Right ventricle myocardium superior (tissue), 1 donor: Measurements from ENCODE around the gene RAET1L. TPM values are rescaled to one million over a fixed set of nuclear protein-coding genes. Genes with fewer than 3 reads are reported as not detected.
A peak's percentile ranks its signal among the peaks of the same experiment; 100 is the strongest.
"Not testable (repeated sequence)": the region's sequence is repeated elsewhere in the genome, so short reads cannot be mapped to it uniquely, and the experiment has no call there.

Experiments used
- ATAC-seq: fragments of 200-7000 bp; cut with Tn5 transposase; one replicate; pipeline ENCODE4 v1.9.1; 2020; ENCODE audit warnings: mild to moderate bottlenecking; ENCODE audit not compliant: poor library complexity
- DNase-seq: peaks from one replicate; pipeline ENCODE4 v3.0.0-alpha.2; 2020
- intact Hi-C: fragments of 100-400 bp; cut with DNase I; formaldehyde crosslinking; loops from one replicate; pipeline ENCODE4 v1.11.2; 2022
- total RNA-seq: library from RNA; stranded (reverse); fragmentation: NEBNext Ultra II Directional; extraction: Animal tissue kit (Norgen Biotek cat#: 25700); gene quantifications from one replicate; pipeline ENCODE4 v1.2.1, GENCODE V29; 2021
- donor health status: DM: no; HTN: yes; CAD: no; lungs with severe emphysema.

The RAET1L gene
- total RNA-seq, 1 donor from 2014 or later = not detected

DNA sequence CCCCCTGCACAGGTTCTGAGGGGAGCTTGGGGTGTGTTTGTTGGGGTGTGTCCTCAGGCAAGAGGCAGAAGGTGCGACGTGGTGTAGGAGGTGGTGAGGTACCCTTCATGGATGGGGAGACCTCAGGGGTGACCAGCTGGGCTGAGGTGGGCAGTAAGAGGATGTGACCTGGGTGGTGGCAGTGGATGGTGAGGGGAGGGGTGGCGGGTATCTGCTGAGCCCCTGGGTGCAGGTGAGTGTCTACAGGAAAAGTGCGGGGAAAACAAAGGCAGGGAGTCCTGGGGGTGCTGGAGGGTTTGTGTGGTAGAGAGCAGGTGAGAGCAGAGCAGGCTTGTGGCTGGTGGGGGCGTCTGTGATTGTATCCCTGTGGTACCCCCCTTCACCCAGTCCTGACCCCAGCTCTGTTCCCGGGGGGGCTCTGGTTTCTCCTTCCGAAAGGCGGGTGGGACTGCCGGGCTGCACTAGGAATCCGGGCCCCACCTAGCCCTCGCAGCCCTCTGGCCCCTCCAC, 631 bp downstream of the RAET1L start:
- intact Hi-C loops = no loop called here
- ATAC-seq (no peak), DNase-seq (no peak)

DNA sequence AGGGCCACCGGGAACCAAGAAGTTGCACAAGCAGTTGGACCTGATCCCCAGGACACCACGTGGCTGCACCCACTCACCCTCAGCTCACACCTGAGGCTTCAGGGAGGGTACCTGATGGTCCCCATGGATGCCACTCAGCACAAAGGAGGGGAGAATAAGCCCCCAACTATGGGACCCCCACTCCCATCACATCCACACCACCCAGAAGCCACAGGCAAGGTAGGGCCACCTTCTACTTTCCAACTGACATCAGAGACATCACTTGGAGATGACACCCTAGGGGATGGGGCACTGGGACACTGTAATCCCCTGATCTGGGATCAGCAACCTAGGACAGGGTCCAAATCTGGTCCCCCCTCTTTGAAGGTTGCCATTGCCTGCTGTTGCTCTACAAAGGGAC, 1.3 kb downstream of the RAET1L start:
- ATAC-seq, intact Hi-C loops, DNase-seq: not testable (repeated sequence)

DNA sequence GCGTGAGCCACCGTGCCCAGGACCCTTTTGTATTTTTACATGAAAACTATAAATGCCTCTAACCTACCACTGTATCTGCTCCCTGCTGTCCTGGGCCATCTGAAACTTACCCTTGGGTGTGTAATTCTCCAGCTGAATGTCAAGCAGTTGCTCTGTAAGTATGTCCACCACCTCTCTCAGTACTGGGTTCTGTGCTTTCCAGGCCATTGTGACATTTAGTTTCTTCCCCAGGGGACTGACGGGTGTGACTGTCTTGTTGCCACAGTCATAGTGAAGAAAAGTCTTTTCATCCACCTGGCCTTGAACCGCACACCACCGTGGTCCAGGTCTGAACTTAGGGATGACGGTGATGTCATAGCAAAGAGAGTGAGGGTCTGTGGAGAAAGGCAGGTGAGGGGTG, 3.5 kb downstream of the RAET1L start:
- ATAC-seq, DNase-seq, intact Hi-C loops: not testable (repeated sequence)

DNA sequence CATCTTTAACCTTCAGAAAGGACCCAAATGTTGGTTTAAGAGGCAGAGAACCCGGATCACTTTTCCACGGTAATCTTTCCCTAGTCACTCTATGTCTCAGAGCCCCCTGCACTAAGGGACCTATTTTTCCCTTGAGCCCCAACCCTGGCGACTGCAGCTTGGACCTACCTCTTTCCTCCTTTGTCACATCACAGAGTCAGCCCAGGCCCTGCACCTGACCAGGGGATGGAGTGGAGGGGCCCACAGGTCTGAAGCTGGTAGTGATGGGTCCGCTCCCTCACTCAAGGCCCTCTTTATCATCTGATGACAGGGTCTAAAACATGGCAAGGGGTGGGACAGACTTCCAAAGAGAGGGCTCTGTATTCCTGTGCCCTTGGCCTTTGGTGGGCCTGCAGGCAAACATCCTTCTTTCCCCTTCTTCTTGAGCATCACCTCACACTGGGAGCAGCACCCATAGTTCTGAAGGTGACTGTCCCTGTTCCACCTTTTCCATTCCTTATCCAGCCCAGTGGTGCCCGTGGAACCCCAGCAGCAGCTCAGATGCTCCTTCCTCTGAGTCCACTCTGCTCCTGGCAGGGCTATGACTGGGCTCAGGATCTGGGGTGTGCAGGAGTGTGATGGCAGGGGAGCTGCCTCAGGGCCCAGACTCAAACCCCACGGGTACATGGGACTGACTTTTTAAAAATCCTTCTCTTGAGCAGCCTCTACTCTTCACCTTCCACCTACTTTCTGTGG, 6.3 kb downstream of the RAET1L start:
- intact Hi-C loops = loop anchor here (5.0 kb wide), 1 partner anchor 187 kb away; no protein-coding TSS in a partner anchor

DNA sequence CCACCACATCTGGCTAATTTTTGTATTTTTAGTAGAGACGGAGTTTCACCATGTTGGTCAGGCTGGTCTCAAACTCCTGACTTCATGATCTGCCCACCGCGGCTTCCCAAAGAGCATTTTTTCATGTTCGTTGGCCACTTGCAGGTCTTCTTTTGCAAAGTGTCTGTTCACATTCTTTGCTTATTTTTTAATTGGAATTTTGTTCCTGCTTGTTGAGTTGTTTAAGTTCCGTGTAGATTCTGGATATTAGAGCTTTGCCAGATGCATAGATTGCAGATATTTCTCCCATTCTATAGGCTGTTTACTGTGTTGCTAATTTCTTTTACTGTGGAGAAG, 8.2 kb downstream of the RAET1L start:
- not testable (repeated sequence) for ATAC-seq, DNase-seq
- intact Hi-C loops = loop anchor here (2.0 to 5.0 kb wide), 2 partner anchors 82 to 185 kb away; no protein-coding TSS in a partner anchor

More for the DNA sequence above, 6.3 kb downstream of the RAET1L start:
- DNase-seq (no peak), ATAC-seq (no peak)

DNA sequence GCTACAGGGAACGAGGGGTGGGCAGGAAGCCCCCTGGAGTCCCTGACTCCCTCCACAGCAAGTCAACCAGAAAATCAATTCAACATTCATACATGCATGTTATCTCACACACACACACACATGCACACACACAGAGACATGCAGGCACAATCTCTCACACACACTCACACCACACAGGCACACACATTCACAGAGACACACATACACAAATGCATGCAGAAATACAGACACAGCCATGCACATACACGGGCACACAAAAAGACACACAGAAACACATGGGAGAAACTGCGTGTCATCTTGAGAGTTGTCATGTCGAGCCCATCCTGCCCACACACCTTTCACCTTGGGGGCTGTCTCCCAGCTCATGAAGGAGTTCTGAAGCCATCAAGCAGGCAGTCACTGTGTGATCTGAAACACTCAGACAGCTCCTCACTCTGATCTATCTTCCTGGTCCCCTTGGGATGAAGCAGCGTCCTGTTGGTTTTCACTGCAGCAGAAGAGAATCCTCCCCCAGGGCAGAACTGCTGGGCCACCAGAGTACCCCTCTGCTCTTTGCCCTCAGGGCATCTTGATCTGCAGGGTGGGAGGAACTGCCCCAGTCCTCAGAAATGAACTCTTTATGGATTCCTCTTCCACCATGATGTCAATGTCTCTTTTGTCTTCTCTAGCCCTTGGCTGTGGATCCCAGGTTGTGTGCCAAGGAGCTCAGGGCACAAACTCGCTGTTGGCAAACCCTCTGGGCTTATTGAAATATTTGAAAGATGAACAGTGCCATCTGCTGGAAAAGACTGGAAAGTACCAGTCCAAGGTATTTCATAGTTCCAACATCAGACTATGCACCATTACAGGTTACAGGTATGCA, 8.8 kb downstream of the RAET1L start:
- ATAC-seq (peak; percentile 89), DNase-seq (peak; percentile 60)
- intact Hi-C loops = loop anchor here (2.0 to 5.0 kb wide), 2 partner anchors 82 to 184 kb away; no protein-coding TSS in a partner anchor

DNA sequence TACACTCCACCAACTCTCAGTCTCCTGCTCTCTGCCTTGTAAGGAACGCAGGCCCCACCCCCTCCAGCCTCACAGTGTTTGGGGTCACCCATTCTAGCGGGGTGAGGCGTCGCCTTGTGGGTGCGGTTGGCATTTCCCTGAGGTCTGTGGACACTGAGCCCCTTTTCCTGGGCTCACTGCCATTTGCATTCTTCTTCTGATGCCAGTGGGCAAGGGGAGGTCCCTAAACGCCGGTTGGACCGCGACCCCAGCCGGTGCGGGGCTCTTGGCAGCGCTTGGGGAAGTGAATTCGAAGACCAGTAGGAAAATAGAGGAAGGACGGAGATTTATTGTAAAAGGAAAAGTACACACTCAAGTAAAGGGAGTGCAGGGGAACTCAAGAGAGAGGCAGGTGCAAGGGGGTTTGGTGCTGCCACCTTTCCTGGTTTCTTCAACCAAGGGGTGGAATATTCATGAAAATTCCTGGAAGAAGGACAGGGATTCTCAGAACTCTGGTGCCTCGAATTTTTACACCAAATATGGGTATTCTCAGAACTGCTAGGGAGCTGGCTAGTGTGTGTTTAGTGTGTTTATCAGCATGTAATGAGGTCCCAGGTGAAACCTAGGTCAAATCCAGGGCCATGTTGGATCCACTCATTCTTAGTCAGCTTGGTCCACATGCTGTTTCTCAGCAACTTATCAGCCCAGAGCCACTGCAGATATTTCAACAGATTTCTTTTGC, 9.9 kb downstream of the RAET1L start:
- DNase-seq, ATAC-seq: not testable (repeated sequence)
- intact Hi-C loops = loop anchor here (2.0 to 5.0 kb wide), 2 partner anchors 81 to 183 kb away; no protein-coding TSS in a partner anchor

DNA sequence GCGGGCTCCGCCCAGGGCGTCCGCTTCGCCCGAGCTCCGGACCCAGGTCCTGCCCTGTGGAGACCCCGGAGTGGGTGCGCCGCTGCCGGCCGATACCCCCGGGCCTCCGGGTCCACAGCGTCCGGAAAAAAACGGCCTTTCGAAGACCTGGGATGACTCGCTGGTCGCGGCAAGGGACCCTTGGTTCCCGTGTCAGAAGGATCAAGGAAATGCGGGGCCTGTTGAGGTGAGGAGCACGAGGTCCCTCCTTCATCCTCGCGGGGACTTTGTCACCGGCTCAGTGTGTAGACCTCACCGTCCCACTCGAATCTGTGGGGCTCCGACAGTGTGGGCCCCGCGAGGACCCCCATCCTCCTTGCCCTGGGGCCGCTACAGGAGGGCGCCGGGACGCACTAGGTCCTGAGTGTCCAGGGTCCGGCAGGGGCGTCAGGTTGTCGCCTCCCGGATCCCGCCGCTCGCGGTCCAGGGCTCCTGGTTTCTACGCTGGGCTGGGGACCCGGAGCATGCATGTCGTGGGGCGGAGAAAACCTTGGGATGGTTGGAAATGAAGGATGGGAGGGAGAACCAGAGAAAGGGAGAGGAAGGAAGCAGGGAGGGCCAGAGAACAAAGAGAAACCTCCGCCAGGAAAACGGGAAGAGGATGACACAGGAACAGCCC, 10.6 kb downstream of the RAET1L start:
- not testable (repeated sequence) for ATAC-seq, DNase-seq
- intact Hi-C loops = loop anchor here (5.0 kb wide), 1 partner anchor 182 kb away; no protein-coding TSS in a partner anchor

DNA sequence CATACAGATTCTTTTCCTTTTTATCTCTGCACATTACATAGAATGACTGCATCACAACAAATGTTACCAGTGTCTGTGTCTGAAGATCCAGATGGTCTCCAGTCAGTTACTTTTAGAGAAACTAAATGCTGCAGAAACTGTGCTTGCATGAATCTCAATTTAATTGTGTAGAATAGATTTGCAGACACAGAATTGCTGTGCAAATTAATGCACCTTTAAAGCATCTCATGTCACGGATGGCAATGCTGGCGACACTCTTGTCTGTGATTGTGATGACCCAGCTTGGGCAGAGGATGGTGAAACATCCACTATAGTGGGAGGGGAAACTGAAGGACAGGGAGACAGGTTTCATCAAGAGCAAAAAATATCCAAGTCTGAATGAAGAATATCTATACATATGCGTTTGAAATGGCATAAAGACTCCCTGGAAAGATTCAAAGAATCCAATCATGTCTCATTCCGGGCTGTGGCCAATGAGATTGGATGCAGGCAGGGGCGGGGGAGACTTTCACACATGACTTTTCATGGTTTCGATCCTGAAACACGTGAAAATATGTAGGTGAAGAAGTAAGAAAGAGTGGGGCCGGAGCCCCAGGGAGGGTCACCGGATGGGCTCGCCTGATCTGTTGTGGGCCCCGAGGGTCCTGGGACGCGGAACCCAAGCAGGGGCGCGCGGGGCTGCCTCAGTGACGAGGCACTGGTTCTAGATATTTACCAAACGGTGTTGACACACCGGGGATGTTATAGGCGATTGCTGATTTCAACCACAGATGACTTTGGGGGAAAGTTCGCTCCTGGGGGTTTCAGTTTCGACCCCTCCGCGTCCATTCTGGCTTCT, 11.3 kb downstream of the RAET1L start:
- ATAC-seq, intact Hi-C loops, DNase-seq: not testable (repeated sequence)

DNA sequence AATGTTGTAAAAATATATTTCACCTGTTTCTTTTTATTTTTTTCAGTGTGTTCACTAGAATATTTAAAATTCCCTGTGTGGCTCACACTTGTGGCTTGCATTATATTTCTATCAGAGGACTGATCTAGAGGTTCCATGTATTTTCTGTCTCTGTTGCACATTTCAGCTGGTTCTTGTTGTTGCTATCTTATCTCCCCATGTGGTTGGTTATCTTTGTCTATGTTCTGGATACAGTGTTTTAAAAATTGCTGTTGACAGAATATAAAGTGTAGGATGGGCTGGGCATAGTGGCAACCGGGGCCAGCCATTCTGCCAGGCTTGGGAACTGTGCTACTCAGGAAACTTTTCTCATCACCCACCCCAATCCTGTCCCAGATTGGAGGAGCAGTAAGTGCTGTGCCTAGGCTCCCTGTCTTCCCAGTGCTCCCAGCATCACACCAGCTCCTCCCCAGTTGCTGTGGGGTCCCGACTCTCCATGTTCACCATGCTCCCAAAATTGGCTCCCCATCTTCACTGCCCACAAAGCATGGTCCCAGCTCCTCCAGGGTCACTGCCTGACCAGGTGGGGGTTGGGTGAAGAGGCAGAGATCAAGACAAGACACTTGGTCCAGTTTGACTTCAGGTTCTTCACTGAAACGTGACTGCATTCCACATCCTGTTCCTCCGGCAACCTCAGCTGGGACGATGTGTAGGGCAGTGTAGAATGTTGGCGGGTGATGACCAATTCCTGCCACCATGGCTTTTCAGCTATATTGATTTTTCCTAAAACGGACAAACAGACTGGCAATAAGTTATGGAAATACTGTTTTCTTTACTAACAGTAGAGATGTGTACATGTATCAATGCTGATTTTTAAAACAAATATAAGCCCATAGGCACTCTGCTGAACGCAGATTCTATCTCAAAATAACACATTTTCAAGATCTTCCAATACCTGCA, 12.2 kb downstream of the RAET1L start:
- DNase-seq, ATAC-seq, intact Hi-C loops: not testable (repeated sequence)

DNA sequence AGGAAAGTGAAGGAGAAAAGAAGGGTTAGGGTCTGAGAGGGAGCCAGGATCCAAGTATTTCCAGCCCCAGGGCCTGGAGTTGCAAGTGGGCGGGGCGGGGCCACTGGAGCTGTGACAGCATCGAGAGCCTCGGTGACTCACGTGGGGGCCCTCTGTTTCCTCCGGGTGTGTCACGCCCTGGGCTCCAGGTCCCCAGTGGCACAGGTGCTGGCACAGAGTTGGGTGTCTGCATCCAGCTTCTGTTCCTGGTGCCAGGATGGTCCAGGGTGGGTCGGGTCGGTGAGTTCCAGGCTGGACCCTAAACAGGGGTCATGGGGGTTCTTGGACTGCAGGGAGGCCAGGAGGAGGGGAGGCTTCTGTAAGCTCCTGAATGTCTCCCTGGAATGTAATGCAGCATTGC, 16.7 kb downstream of the RAET1L start:
- DNase-seq = no peak
- no peak for ATAC-seq
- intact Hi-C loops = no loop called here

DNA sequence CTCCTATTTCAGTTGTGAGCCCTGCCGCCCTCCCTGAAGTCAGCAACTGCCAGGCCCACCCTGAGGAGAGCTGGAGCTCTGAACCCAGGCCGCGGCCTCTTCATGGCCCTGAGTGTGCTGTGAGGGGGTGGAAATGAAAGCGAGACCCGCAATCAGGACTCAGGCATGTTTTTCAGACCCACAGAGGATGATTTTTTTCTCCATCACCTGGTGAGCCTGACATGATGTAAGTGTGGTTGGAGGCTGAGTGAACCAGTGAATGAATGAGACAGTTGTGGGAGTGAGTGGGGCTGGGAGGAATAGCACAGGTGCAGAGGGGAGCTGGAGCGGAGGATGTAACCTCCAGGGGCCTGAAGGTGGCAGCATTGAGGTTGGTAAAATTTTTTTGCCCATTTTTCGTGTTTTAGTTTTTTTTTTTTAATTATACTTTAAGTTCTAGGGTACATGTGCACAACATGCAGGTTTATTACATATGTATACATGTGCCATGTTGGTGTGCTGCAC, 18.3 kb downstream of the RAET1L start:
- intact Hi-C loops = no loop called here
- DNase-seq = no peak
- ATAC-seq = no peak

DNA sequence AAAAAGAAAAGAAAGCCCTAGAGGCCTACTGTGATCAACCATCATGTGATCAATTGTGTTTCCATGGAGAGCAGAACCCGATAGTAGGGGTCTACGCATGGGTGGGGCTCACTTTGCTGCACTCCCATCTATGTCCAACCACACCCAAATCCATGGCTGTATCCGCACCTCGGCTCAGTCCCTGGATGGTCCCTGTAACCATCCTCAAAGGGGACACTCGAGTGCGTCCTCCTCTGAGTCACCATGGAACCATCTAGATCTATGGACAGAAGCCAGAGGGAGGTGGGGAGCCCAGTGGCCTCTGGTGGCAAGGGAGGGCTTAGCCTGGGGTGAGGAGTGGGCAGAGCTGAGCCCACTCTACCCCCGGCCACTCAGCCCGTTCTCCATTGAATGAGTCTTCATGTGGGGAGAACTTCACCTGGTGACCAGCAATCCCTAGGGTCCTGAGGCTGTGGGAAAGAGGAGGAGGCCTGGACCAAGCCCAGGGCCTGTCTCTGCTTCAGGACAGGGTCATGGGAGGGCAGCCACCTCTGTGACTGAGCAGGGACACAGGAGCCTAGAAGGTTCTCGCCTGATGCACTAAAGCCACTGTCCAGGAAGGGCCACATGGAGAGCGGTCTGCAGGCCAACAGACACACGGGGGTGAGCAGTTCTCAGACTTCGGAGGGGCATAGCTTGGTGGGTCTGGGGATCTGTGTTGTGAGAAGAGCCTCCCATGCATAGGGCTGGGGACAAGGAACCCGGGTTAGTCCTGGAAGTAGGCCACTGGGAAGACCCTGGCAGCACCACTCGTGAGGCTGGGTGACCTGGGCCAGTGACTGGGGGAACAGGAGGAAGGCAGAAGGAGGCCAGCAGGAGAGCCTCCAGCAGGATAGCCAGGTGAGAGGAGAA, 19.3 kb downstream of the RAET1L start:
- intact Hi-C loops = no loop called here
- ATAC-seq (no peak), DNase-seq (no peak)

DNA sequence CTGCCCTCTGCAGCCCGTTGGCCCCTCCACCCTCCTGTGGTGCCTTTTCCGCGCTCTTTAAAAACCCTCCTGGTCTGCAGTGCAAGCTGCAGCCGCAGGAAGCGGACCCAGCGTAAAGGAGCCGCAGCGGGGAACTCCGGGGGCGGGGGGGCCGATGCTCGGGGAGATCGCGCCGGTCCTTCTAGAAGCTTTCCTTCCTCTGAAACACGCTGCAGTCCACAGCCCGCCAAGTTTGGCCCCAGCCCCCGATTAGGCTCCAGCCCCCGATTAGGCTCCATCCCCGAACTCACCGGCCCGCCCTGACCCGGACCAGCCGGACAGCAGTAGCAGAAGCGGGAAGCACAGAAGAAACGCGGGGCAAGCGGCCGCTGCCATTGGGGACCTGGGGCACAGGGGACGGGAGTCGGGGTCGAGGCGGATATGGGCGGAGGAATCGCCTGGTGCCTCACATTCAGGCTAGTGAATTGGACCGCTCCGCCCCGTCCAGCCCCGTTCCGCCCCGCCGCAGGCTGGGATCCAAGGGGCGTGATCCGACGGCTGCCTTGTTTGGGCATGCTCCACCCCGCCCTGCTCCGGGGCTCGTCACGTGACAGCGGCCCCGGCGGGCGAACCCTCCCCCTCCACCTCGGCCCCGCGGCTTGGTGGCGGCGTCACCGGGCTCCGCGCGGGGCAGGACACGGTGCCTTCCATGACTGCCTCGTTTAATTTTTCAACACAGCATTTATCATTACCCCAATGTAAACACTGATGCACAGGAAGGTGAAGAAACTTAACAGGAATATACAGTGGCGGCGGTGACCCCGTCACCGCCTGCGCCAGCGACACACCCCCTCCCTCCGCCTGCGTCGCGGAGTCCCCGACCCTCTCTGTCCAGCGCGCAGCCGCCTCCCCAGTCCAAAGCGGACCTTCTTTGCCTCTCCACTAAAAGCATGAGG, 20.3 kb downstream of the RAET1L start:
- intact Hi-C loops = no loop called here
- peak; percentile 99 for ATAC-seq
- peak; percentile 96 for DNase-seq
